SU-DHL-6 (cell line): ENCODE results near the gene APOH.

ENCODE experiments used
- H2AFZ ChIP-seq: fragments of 200-600 bp; sonication (generic); 2 replicates; pipeline ENCODE4 v1.6.1; 2014; ENCODE audit warnings: low read depth, mild to moderate bottlenecking, moderate library complexity, mixed read lengths, antibody characterized with exemption, low read length; ENCODE audit not compliant: severe bottlenecking
- H3F3A ChIP-seq: fragments of 200-600 bp; shearing (Covaris generic); 2 replicates; pipeline ENCODE4 v1.6.0; 2016; ENCODE audit warnings: antibody characterized with exemption, mild to moderate bottlenecking; ENCODE audit not compliant: insufficient read depth
- H3K27ac ChIP-seq: fragments of 200-600 bp; sonication (generic); 2 replicates; pipeline ENCODE4 v1.5.1; 2016; ENCODE audit warnings: low read depth, mild to moderate bottlenecking, low read length, moderate library complexity, mixed read lengths
- H3K27me3 ChIP-seq: fragments of 200-600 bp; sonication (generic), shearing (Covaris generic); 2 replicates; pipeline ENCODE4 v1.6.0; 2014; ENCODE audit warnings: mild to moderate bottlenecking, low read length
- H3K36me3 ChIP-seq: fragments of 200-600 bp; sonication (generic); 2 replicates; pipeline ENCODE4 v1.6.1; 2014; ENCODE audit warnings: mild to moderate bottlenecking, low read length, mixed read lengths
- H3K4me2 ChIP-seq: fragments of 300-600, 200-600 bp; shearing (Covaris generic), sonication (generic); 2 replicates; pipeline ENCODE4 v1.6.0; 2014; ENCODE audit warnings: low read length, low read depth, mild to moderate bottlenecking; ENCODE audit not compliant: poor library complexity, severe bottlenecking
- H3K4me3 ChIP-seq: fragments of 200-600 bp; sonication (generic); 2 replicates; pipeline ENCODE4 v1.5.1; 2014; ENCODE audit warnings: antibody characterized with exemption, low read length, mild to moderate bottlenecking, mixed read lengths; ENCODE audit not compliant: insufficient read depth, poor library complexity, severe bottlenecking
- H3K79me2 ChIP-seq: fragments of 200-600 bp; sonication (generic); 2 replicates; pipeline ENCODE4 v1.6.1; 2014; ENCODE audit warnings: mild to moderate bottlenecking, low read length, moderate library complexity; ENCODE audit not compliant: insufficient read depth
- H3K9ac ChIP-seq: fragments of 200-600 bp; sonication (generic); 2 replicates; pipeline ENCODE4 v1.7.0; 2014; ENCODE audit warnings: mild to moderate bottlenecking, low read length
- H3K9me2 ChIP-seq: fragments of 200-600 bp; sonication (generic); replicated peaks from 2 replicates; pipeline ENCODE4 v1.6.1; 2014; ENCODE audit warnings: low read length; ENCODE audit not compliant: insufficient read depth
- H3K9me3 ChIP-seq: fragments of 200-600 bp; sonication (generic); 2 replicates; pipeline ENCODE4 v1.6.1; 2014; ENCODE audit warnings: low read length, mixed read lengths; ENCODE audit not compliant: insufficient read depth
- H4K20me1 ChIP-seq: fragments of 200-600 bp; sonication (generic); 2 replicates; pipeline ENCODE4 v1.6.1; 2014; ENCODE audit warnings: low read depth, mild to moderate bottlenecking, antibody characterized with exemption, low read length, moderate library complexity, mixed read lengths
- EZH2phosphoT487 ChIP-seq: fragments of 200-600 bp; sonication (generic), shearing (Covaris generic); conservative IDR thresholded peaks from 2 replicates; pipeline ENCODE4 v1.6.1; 2018; ENCODE audit warnings: mild to moderate bottlenecking, antibody characterized with exemption, low read length, moderate library complexity, mixed read lengths
- TF ChIP-seq, protein P1 (sequence below): fragments of 200-600 bp; sonication (generic); IDR thresholded peaks from one replicate; pipeline ENCODE4 v1.5.1; 2017; ENCODE audit warnings: antibody characterized with exemption, mild to moderate bottlenecking, low read length, moderate library complexity; ENCODE audit not compliant: insufficient read depth, poor library complexity, severe bottlenecking

Gene APOH

DNA sequence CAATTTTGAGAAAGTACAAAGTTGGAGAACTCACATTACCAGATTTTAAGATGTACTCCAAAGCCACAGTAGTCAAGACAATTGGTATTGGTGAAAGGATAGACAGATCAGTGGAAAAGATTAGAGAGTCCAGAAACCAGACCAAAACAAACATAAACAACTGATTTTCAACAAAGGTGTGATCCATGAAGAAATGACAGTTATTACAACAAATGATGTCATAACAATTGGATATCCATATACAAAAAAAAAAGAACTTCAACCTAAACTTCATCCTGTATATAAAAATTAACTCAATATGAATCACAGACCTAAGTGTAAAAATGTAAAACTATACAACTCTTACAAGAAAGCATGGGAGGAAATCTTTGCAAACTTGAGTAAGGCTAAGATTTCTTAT, 45.7 kb downstream of the APOH start:
- no peak overlapping the region for H3K4me3 ChIP-seq
- TF ChIP-seq, protein P1, sequence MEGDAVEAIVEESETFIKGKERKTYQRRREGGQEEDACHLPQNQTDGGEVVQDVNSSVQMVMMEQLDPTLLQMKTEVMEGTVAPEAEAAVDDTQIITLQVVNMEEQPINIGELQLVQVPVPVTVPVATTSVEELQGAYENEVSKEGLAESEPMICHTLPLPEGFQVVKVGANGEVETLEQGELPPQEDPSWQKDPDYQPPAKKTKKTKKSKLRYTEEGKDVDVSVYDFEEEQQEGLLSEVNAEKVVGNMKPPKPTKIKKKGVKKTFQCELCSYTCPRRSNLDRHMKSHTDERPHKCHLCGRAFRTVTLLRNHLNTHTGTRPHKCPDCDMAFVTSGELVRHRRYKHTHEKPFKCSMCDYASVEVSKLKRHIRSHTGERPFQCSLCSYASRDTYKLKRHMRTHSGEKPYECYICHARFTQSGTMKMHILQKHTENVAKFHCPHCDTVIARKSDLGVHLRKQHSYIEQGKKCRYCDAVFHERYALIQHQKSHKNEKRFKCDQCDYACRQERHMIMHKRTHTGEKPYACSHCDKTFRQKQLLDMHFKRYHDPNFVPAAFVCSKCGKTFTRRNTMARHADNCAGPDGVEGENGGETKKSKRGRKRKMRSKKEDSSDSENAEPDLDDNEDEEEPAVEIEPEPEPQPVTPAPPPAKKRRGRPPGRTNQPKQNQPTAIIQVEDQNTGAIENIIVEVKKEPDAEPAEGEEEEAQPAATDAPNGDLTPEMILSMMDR: no peak
- no peak for TF ChIP-seq EZH2phosphoT487
- H3K9me2 ChIP-seq: no peaks in the 10 kb centered on the region
- no peaks in the 10 kb centered on the region; the same call in 1 of the 2 replicates for H3K27me3 ChIP-seq
- 0 out of 2 replicates have a peak, but pooled peaks cover 5% of the 10 kb centered on the region for H3K9me3 ChIP-seq
- H2AFZ ChIP-seq: no peak overlapping the region
- no peaks in the 10 kb centered on the region for H3F3A ChIP-seq
- no peaks in the 10 kb centered on the region for H3K79me2 ChIP-seq
- H4K20me1 ChIP-seq: no peaks in the 10 kb centered on the region
- no peak overlapping the region for H3K4me2 ChIP-seq
- H3K9ac ChIP-seq: no peak overlapping the region
- no peaks in the 10 kb centered on the region for H3K36me3 ChIP-seq
- no peak overlapping the region for H3K27ac ChIP-seq

DNA sequence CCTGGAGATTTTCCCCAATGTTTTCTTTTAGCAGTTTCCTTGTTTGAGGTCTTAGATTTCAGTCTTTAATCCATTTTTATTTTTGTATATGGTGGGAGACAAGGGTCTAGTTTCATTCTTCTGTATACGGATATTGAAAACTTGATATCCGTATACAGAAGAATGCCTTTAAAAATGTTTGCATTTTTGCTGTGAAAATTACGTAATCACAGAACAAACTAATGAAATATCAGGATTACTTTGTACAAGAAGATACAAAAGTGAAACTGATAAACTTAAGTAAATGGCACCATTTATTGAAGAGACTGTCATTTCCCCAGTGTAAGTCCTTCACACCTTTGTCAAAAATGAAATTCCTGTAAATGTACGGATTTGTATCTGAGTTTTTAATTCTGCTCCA, 50.6 kb downstream of the APOH start:
- Histone ChIP-seq H3K27me3 (no peaks in the 10 kb centered on the region), H3K4me2 (no peak overlapping the region), H3K4me3 (no peak overlapping the region), H3F3A (no peaks in the 10 kb centered on the region), H2AFZ (no peak overlapping the region), H3K36me3 (no peaks in the 10 kb centered on the region), H4K20me1 (no peaks in the 10 kb centered on the region), H3K9ac (no peak overlapping the region), H3K9me2 (no peaks in the 10 kb centered on the region), H3K9me3 (no peaks in the 10 kb centered on the region), H3K79me2 (no peaks in the 10 kb centered on the region), H3K27ac (no peak overlapping the region)
- TF ChIP-seq, protein P1: no peak
- no peak for TF ChIP-seq EZH2phosphoT487

DNA sequence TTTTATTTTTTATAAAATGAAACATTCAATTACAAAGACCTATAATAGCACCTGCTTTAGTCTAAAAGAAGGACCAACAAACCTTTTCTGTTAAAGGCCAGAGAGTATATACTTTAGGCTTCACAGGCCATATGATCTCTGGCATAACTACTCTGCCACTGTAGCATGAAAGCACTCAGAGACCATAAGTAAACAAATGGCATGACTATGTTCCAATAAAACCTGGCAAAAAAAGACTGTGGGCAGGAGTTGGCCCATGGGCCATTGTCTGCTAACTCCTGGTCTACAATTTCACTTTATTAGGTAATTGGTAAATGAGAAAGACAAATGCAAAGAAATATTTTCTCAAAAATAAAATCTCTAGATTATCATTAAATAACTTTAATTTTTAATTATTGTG, 52.2 kb downstream of the APOH start:
- H3K4me3 ChIP-seq: no peak overlapping the region

More for the DNA sequence above, 52.2 kb downstream of the APOH start:
- Histone ChIP-seq H4K20me1 (no peaks in the 10 kb centered on the region), H3K9me3 (no peaks in the 10 kb centered on the region), H3K36me3 (no peaks in the 10 kb centered on the region), H3K79me2 (no peaks in the 10 kb centered on the region), H3K27ac (no peak overlapping the region), H3K9ac (no peak overlapping the region), H3K9me2 (no peaks in the 10 kb centered on the region), H3F3A (no peaks in the 10 kb centered on the region), H3K27me3 (no peaks in the 10 kb centered on the region), H3K4me2 (no peak overlapping the region), H2AFZ (no peak overlapping the region)
- no peak for TF ChIP-seq EZH2phosphoT487
- TF ChIP-seq, protein P1: no peak
